GM23338 (cell line): ENCODE measurements around the gene SUV39H2. TPM values are rescaled to one million over a fixed set of nuclear protein-coding genes. Genes with fewer than 3 reads are reported as not detected.

Experiments used
- ATAC-seq: fragments of 200-7000 bp; cut with Tn5 transposase; 3 replicates; pipeline ENCODE4 v1.9.1; 2020
- DNase-seq: peaks from one replicate; pipeline ENCODE4 v3.0.0-alpha.2; 2015; ENCODE audit warnings: low spot score
- H2AFZ ChIP-seq: fragments of 200-600 bp; sonication (generic); 2 replicates; pipeline ENCODE4 v1.8.0; 2016; ENCODE audit warnings: antibody characterized with exemption, mild to moderate bottlenecking, moderate library complexity
- H3F3A ChIP-seq: fragments of 200-600 bp; sonication (generic); replicated peaks from 2 replicates; pipeline ENCODE4 v1.8.0; 2017; ENCODE audit warnings: antibody characterized with exemption, mixed run types, low read depth
- H3K27ac ChIP-seq: fragments of 200-600 bp; sonication (generic); 2 replicates; pipeline ENCODE4 v1.6.1; 2016; ENCODE audit warnings: low read depth
- H3K27me3 ChIP-seq: fragments of 200-600 bp; sonication (generic); 2 replicates; pipeline ENCODE4 v1.8.0; 2016; ENCODE audit warnings: mild to moderate bottlenecking, mixed run types, moderate library complexity; ENCODE audit not compliant: insufficient read depth
- H3K36me3 ChIP-seq: fragments of 200-600 bp; sonication (generic); 2 replicates; pipeline ENCODE4 v1.8.0; 2016; ENCODE audit warnings: mild to moderate bottlenecking; ENCODE audit not compliant: insufficient read depth
- H3K4me1 ChIP-seq: fragments of 200-600 bp; sonication (generic); 2 replicates; pipeline ENCODE4 v1.8.0; 2016; ENCODE audit warnings: mild to moderate bottlenecking, moderate library complexity; ENCODE audit not compliant: insufficient read depth
- H3K4me2 ChIP-seq: fragments of 200-600 bp; sonication (generic); 2 replicates; pipeline ENCODE4 v1.7.1; 2017; ENCODE audit warnings: mixed run types
- H3K4me3 ChIP-seq: fragments of 200-600 bp; sonication (generic); 2 replicates; pipeline ENCODE4 v1.6.1; 2016; ENCODE audit warnings: mixed run types
- H3K79me2 ChIP-seq: fragments of 200-600 bp; sonication (generic); replicated peaks from 2 replicates; pipeline ENCODE4 v1.8.0; 2017; ENCODE audit warnings: mild to moderate bottlenecking; ENCODE audit not compliant: insufficient read depth
- H3K9me2 ChIP-seq: fragments of 200-600 bp; sonication (generic); 2 replicates; pipeline ENCODE4 v1.8.0; 2017; ENCODE audit not compliant: insufficient read depth
- H4K20me1 ChIP-seq: fragments of 200-600 bp; sonication (generic); replicated peaks from 2 replicates; pipeline ENCODE4 v1.8.0; 2017; ENCODE audit warnings: mild to moderate bottlenecking; ENCODE audit not compliant: insufficient read depth
- H3K27ac Mint-ChIP-seq: 2 replicates; pipeline ENCODE4 v1.8.0; 2020; ENCODE audit warnings: inconsistent platforms, mild to moderate bottlenecking, moderate library complexity, mixed read lengths
- H3K27me3 Mint-ChIP-seq: 3 replicates; pipeline ENCODE4 v1.8.0; 2022; ENCODE audit warnings: low read depth, mild to moderate bottlenecking, moderate library complexity, mixed read lengths, inconsistent platforms; ENCODE audit not compliant: insufficient read depth, poor library complexity
- H3K36me3 Mint-ChIP-seq: 3 replicates; pipeline ENCODE4 v1.8.0; 2021; ENCODE audit warnings: low read depth, mild to moderate bottlenecking, inconsistent platforms, moderate library complexity, mixed read lengths
- H3K4me1 Mint-ChIP-seq: 3 replicates; pipeline ENCODE4 v1.8.0; 2020; ENCODE audit warnings: mild to moderate bottlenecking, inconsistent platforms, mixed read lengths
- H3K4me3 Mint-ChIP-seq: 3 replicates; pipeline ENCODE4 v1.8.0; 2021; ENCODE audit warnings: moderate library complexity, mild to moderate bottlenecking, inconsistent platforms, mixed read lengths
- H3K9me3 Mint-ChIP-seq: 3 replicates; pipeline ENCODE4 v1.8.0; 2020; ENCODE audit warnings: moderate library complexity, mild to moderate bottlenecking, inconsistent platforms, mixed read lengths
- CREB1 ChIP-seq: fragments of 250-450 bp; sonication (Bioruptor Pico); IDR thresholded peaks from 2 replicates; pipeline ENCODE4 v1.5.0; 2020; ENCODE audit warnings: low read depth, mild to moderate bottlenecking, moderate library complexity
- ETS1 ChIP-seq: IDR thresholded peaks from 2 replicates; pipeline ENCODE4 v1.6.1; 2016; ENCODE audit warnings: antibody characterized with exemption
- EZH2 ChIP-seq: fragments of 200-600 bp; sonication (generic); IDR thresholded peaks from one replicate; pipeline ENCODE4 v1.8.0; 2017; ENCODE audit warnings: antibody characterized with exemption, mild to moderate bottlenecking, low read depth; ENCODE audit not compliant: unreplicated experiment
- EZH2phosphoT487 ChIP-seq: fragments of 200-600 bp; sonication (generic); IDR thresholded peaks from one replicate; pipeline ENCODE4 v1.8.1; 2018; ENCODE audit warnings: antibody characterized with exemption; ENCODE audit not compliant: unreplicated experiment
- JUNB ChIP-seq: IDR thresholded peaks from one replicate; pipeline ENCODE4 v1.6.1; 2016; ENCODE audit warnings: antibody characterized with exemption; ENCODE audit not compliant: unreplicated experiment
- NANOG ChIP-seq: IDR thresholded peaks from 2 replicates; pipeline ENCODE4 v1.6.1; 2016; ENCODE audit warnings: antibody characterized with exemption, borderline replicate concordance
- POLR2AphosphoS5 ChIP-seq: IDR thresholded peaks from 2 replicates; pipeline ENCODE4 v1.6.1; 2016; ENCODE audit warnings: antibody characterized with exemption, low read depth
- REST ChIP-seq: IDR thresholded peaks from one replicate; pipeline ENCODE4 v1.6.1; 2018; ENCODE audit warnings: antibody characterized with exemption; ENCODE audit not compliant: unreplicated experiment
- STAT1 ChIP-seq: IDR thresholded peaks from one replicate; pipeline ENCODE4 v1.6.1; 2016; ENCODE audit warnings: antibody characterized with exemption; ENCODE audit not compliant: unreplicated experiment
- ZNF114 ChIP-seq: fragments of 250-450 bp; sonication (Bioruptor Pico); IDR thresholded peaks from 2 replicates; pipeline ENCODE4 v1.5.0; 2020; ENCODE audit warnings: mild to moderate bottlenecking, moderate library complexity
- ZNF331 ChIP-seq: fragments of 250-450 bp; sonication (Bioruptor Pico); IDR thresholded peaks from 2 replicates; pipeline ENCODE4 v1.5.0; 2020; ENCODE audit warnings: low read depth, mild to moderate bottlenecking, moderate library complexity
- polyA plus RNA-seq: library from polyadenylated mRNA; unstranded; fragments of >200 nt; fragmentation: Nextera tagmentation; extraction: Ambion mirVana; gene quantifications from 2 replicates; pipeline ENCODE4 v1.2.1, GENCODE V29; 2016
- total RNA-seq: library from RNA; depleted of rRNA; stranded (reverse); fragments of >200 nt; shearing (Covaris generic); gene quantifications from 2 replicates; pipeline ENCODE4 v1.2.3, GENCODE V29; 2014
- TF ChIP-seq, protein P1 (sequence below), 2 experiments: fragments of 200-600 bp in 1 of 2; sonication (generic) in 1 of 2; conservative IDR thresholded peaks; 2 replicates each; pipeline versions ENCODE4 v1.5.1 to v1.6.1; 2016 to 2017; ENCODE audit warnings: antibody characterized with exemption in 2 of 2, low read depth in 2 of 2, mild to moderate bottlenecking in 2 of 2, moderate library complexity in 1 of 2

SUV39H2 gene
- total and polyA plus RNA-seq, 2 experiments from 2014 or later, result 33.3 to 59.1 TPM

DNA sequence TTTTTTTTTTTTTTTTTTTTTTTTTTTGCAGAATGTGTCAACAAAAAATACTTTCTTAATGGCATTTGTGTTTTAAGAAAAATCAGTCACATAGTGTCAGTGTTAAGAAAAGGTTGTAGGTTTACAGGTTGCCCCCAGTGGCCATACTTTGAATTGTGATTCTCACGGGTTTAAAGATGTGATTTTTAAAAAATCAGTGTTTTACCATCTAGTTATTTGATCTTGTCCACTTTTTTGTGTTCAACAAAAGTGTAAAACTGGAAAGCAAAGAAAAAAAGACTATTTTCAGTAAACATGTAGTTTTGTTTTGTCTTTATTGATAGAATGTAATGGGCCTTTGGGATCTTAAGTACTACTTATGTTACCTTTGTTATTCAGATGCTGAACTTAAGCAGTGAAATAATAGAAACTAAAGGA lies 25.7 kb downstream of the SUV39H2 start:
- no peak overlapping the region for H3K27ac ChIP-seq

DNA sequence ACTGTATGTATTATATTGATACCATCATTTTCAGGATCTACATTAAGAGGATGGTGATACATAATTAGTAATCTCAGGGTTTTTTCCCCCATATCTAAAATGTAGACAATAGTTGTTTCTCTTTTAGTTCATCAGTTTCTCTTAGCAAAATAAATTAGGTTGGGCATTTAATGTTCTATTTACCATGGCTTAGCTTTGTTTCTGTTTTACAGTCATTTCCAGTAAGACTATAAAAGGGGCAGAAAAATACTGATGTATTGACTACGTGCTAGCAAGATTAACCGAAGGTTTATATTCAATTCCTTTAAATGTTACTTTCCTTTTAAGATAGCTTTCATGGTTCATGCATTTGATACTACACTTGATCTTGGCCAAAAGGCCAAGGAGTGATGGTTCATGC lies 26.2 kb downstream of the SUV39H2 start:
- no peak overlapping the region for H3K4me2 ChIP-seq
- peaks cover 52% of the 10 kb centered on the region for H3K36me3 ChIP-seq
- no peaks in the 10 kb centered on the region for H3K27me3 ChIP-seq
- ATAC-seq, result no peak
- Mint-ChIP-seq H3K27me3 (no peaks in the 10 kb centered on the region), H3K27ac (no peak overlapping the region), H3K9me3 (peaks cover 2% of the 10 kb centered on the region; the same call in 2 of the 3 replicates), H3K4me3 (no peak overlapping the region), H3K4me1 (peaks cover 3% of the 10 kb centered on the region; the same call in 2 of the 3 replicates), H3K36me3 (peaks cover 84% of the 10 kb centered on the region)
- no peaks in the 10 kb centered on the region for H3K4me1 ChIP-seq
- no peak overlapping the region for H2AFZ ChIP-seq
- no peak for DNase-seq
- no peaks in the 10 kb centered on the region for H3K9me2 ChIP-seq
- peaks cover 25% of the 10 kb centered on the region; the same call in 1 of the 2 replicates for H4K20me1 ChIP-seq
- H3K4me3 ChIP-seq, result no peak overlapping the region
- peaks cover 7% of the 10 kb centered on the region; the same call in 1 of the 2 replicates for H3K79me2 ChIP-seq
- no peaks in the 10 kb centered on the region for H3F3A ChIP-seq
- H3K27ac ChIP-seq, result no peak overlapping the region
- TF ChIP-seq CREB1 (CRISPR knock-in tag) (no peak), REST (no peak), STAT1 (no peak), ETS1 (no peak), EZH2phosphoT487 (no peak), NANOG (no peak), JUNB (no peak), ZNF114 (CRISPR knock-in tag) (no peak), POLR2AphosphoS5 (no peak), ZNF331 (CRISPR knock-in tag) (no peak), EZH2 (no peak)
- TF ChIP-seq, protein P1, sequence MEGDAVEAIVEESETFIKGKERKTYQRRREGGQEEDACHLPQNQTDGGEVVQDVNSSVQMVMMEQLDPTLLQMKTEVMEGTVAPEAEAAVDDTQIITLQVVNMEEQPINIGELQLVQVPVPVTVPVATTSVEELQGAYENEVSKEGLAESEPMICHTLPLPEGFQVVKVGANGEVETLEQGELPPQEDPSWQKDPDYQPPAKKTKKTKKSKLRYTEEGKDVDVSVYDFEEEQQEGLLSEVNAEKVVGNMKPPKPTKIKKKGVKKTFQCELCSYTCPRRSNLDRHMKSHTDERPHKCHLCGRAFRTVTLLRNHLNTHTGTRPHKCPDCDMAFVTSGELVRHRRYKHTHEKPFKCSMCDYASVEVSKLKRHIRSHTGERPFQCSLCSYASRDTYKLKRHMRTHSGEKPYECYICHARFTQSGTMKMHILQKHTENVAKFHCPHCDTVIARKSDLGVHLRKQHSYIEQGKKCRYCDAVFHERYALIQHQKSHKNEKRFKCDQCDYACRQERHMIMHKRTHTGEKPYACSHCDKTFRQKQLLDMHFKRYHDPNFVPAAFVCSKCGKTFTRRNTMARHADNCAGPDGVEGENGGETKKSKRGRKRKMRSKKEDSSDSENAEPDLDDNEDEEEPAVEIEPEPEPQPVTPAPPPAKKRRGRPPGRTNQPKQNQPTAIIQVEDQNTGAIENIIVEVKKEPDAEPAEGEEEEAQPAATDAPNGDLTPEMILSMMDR (conservative IDR thresholded peaks at IDR 0.05; ENCODE audit: low read depth in 2 of 2), result no peak

More for the DNA sequence above, 25.7 kb downstream of the SUV39H2 start:
- Mint-ChIP-seq H3K4me1 (peaks cover 3% of the 10 kb centered on the region; the same call in 2 of the 3 replicates), H3K9me3 (peaks cover 2% of the 10 kb centered on the region; the same call in 2 of the 3 replicates), H3K27ac (no peak overlapping the region), H3K27me3 (no peaks in the 10 kb centered on the region), H3K36me3 (peaks cover 83% of the 10 kb centered on the region), H3K4me3 (no peak overlapping the region)
- H3K4me3 ChIP-seq, result no peak overlapping the region
- H3K79me2 ChIP-seq, result peaks cover 11% of the 10 kb centered on the region; the same call in 1 of the 2 replicates
- TF ChIP-seq ZNF331 (CRISPR knock-in tag), result no peak
- TF ChIP-seq NANOG, result peak; percentile 71; the same call in 1 of the 2 replicates
- no peak for TF ChIP-seq POLR2AphosphoS5
- TF ChIP-seq, protein P1 (conservative IDR thresholded peaks at IDR 0.05; ENCODE audit: low read depth in 2 of 2), result peak; percentile 33 to 71; a peak in 3 of 4 replicates
- no peaks in the 10 kb centered on the region for H3F3A ChIP-seq
- H3K4me1 ChIP-seq, result no peaks in the 10 kb centered on the region
- no peak overlapping the region for H3K4me2 ChIP-seq
- H2AFZ ChIP-seq, result no peak overlapping the region
- peaks cover 55% of the 10 kb centered on the region for H3K36me3 ChIP-seq
- H3K27me3 ChIP-seq, result no peaks in the 10 kb centered on the region
- peak; percentile 55; the same call in 2 of the 3 replicates for ATAC-seq
- no peaks in the 10 kb centered on the region for H3K9me2 ChIP-seq
- peak; percentile 59 for DNase-seq
- peaks cover 21% of the 10 kb centered on the region; the same call in 1 of the 2 replicates for H4K20me1 ChIP-seq
